ENCODE data around the gene SMIM1. TPM values are rescaled to one million over a fixed set of nuclear protein-coding genes. Genes with fewer than 3 reads are reported as not detected.

SMIM1 gene
- total RNA-seq, 1 experiment from 2014 or later = 5.5 TPM

DNA sequence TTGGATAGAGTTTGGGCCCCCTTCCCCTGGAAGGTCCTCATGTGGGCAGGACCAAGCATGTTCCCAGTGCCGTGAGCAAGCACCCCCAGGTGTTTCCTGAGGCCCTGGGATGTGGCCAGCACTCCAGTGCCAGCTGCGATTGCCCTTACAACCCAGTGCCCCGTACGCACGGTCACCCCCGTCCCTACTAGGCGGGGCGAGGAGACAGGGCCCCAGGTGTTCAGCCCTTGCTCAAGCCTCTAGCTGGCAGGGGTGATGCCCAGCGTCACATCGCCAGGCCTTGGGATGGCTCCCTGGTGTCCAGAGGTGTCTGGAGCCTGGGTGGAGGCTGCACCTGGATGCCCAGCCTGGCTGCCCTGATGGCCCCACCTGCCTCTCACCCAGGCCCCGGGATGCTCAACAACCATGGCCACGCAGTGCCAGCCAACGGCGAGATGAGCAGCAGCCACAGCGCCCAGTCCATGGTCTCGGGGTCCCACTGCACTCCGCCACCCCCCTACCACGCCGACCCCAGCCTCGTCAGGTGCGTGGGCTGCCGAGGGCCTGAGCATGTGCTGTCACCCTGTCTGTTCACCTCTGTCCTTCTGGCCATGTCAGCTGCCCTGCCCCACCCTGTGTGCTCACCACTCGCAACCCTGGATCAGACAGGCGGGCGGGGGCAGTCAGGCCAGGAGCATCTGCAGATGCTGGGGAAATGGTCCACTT lies 41.9 kb upstream of the SMIM1 start:
- Histone ChIP-seq H4K20me1 (ENCODE audit: insufficient read depth) (no peaks in the 10 kb centered on the region), H3K4me3 (replicated peaks in 1 of 2; ENCODE audit: low read depth in 1 of 2, low read length in 2 of 2) (no peak overlapping the region), H3K9me2 (ENCODE audit: insufficient read depth) (no peaks in the 10 kb centered on the region), H3K4me1 (ENCODE audit: control insufficient read depth in 1 of 2, insufficient read depth in 2 of 2, low read length in 2 of 2) (no peaks in the 10 kb centered on the region), H3K4me2 (ENCODE audit: low read length) (no peak overlapping the region), H3K9me3 (ENCODE audit: control insufficient read depth in 1 of 2, insufficient read depth in 1 of 2, low read depth in 1 of 2, low read length in 2 of 2) (no peaks in the 10 kb centered on the region), H3K27me3 (ENCODE audit: insufficient read depth, low read length) (no peaks in the 10 kb centered on the region), H3K27ac (ENCODE audit: low read depth, low read length) (no peak overlapping the region), H3K9ac (ENCODE audit: low read length) (no peak overlapping the region), H3K79me2 (ENCODE audit: insufficient read depth, low read length) (no peaks in the 10 kb centered on the region), H3K36me3 (ENCODE audit: control insufficient read depth in 1 of 2, insufficient read depth in 2 of 2, low read length in 2 of 2) (no peaks in the 10 kb centered on the region), H2AFZ (ENCODE audit: low read depth, low read length, poor library complexity, severe bottlenecking) (no peak overlapping the region)
- no peak for DNase-seq (ENCODE audit: low read depth, low spot score)
- ATAC-seq = no peak
- BruUV-seq (replicated peaks) = no TSS peak
- TF ChIP-seq CBX3 (IDR thresholded peaks at IDR 0.05; ENCODE audit: low read depth) (no peak), TCF7L2 (IDR thresholded peaks at IDR 0.05; ENCODE audit: borderline replicate concordance, extremely low read depth, insufficient read depth, insufficient read length) (no peak), SP1 (IDR thresholded peaks at IDR 0.05; ENCODE audit: low read depth) (no peak), CEBPB (IDR thresholded peaks at IDR 0.05; ENCODE audit: low read depth) (no peak), JUND (IDR thresholded peaks at IDR 0.05) (no peak), ZNF274 (IDR thresholded peaks at IDR 0.05; ENCODE audit: low read depth, low read length) (no peak), SRF (IDR thresholded peaks at IDR 0.05; ENCODE audit: low read depth) (no peak), POLR2A (IDR thresholded peaks at IDR 0.05; ENCODE audit: borderline replicate concordance, extremely low read depth, insufficient read depth, insufficient read length) (no peak), RAD21 (IDR thresholded peaks at IDR 0.05; ENCODE audit: low read depth) (no peak), POLR2AphosphoS5 (IDR thresholded peaks at IDR 0.05; ENCODE audit: low read depth, low read length) (no peak), EZH2phosphoT487 (IDR thresholded peaks at IDR 0.05; ENCODE audit: borderline replicate concordance) (no peak), SIN3A (IDR thresholded peaks at IDR 0.05; ENCODE audit: low read depth) (no peak), YY1 (IDR thresholded peaks at IDR 0.05; ENCODE audit: extremely low read depth, insufficient replicate concordance, low read depth, low read length) (no peak), ZFX (IDR thresholded peaks at IDR 0.05) (no peak), EGR1 (IDR thresholded peaks at IDR 0.05; ENCODE audit: low read depth) (no peak), FOSL1 (IDR thresholded peaks at IDR 0.05; ENCODE audit: low read depth) (no peak)
- TF ChIP-seq, protein P1, sequence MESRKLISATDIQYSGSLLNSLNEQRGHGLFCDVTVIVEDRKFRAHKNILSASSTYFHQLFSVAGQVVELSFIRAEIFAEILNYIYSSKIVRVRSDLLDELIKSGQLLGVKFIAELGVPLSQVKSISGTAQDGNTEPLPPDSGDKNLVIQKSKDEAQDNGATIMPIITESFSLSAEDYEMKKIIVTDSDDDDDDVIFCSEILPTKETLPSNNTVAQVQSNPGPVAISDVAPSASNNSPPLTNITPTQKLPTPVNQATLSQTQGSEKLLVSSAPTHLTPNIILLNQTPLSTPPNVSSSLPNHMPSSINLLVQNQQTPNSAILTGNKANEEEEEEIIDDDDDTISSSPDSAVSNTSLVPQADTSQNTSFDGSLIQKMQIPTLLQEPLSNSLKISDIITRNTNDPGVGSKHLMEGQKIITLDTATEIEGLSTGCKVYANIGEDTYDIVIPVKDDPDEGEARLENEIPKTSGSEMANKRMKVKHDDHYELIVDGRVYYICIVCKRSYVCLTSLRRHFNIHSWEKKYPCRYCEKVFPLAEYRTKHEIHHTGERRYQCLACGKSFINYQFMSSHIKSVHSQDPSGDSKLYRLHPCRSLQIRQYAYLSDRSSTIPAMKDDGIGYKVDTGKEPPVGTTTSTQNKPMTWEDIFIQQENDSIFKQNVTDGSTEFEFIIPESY (IDR thresholded peaks at IDR 0.05; ENCODE audit: extremely low read depth, insufficient replicate concordance, low read length) = no peak
- TF ChIP-seq, protein P2, sequence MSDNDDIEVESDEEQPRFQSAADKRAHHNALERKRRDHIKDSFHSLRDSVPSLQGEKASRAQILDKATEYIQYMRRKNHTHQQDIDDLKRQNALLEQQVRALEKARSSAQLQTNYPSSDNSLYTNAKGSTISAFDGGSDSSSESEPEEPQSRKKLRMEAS (IDR thresholded peaks at IDR 0.05) = no peak
- TF ChIP-seq, protein P3, sequence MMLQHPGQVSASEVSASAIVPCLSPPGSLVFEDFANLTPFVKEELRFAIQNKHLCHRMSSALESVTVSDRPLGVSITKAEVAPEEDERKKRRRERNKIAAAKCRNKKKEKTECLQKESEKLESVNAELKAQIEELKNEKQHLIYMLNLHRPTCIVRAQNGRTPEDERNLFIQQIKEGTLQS (IDR thresholded peaks at IDR 0.05) = no peak
- TF ChIP-seq, protein P4, sequence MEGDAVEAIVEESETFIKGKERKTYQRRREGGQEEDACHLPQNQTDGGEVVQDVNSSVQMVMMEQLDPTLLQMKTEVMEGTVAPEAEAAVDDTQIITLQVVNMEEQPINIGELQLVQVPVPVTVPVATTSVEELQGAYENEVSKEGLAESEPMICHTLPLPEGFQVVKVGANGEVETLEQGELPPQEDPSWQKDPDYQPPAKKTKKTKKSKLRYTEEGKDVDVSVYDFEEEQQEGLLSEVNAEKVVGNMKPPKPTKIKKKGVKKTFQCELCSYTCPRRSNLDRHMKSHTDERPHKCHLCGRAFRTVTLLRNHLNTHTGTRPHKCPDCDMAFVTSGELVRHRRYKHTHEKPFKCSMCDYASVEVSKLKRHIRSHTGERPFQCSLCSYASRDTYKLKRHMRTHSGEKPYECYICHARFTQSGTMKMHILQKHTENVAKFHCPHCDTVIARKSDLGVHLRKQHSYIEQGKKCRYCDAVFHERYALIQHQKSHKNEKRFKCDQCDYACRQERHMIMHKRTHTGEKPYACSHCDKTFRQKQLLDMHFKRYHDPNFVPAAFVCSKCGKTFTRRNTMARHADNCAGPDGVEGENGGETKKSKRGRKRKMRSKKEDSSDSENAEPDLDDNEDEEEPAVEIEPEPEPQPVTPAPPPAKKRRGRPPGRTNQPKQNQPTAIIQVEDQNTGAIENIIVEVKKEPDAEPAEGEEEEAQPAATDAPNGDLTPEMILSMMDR (IDR thresholded peaks at IDR 0.05 in 2 of 3, conservative IDR thresholded peaks at IDR 0.05 in 1 of 3; ENCODE audit: borderline replicate concordance in 1 of 3, insufficient read depth in 1 of 3, low read depth in 2 of 3, low read length in 2 of 3) = no peak
- intact Hi-C loops (cut with micrococcal nuclease) = no loop called here
- RAD21 ChIA-PET (ENCODE audit: low non-redundant PET in 1 of 2, low total read pairs in 2 of 2, uncharacterized antibody in 2 of 2, unreplicated experiment in 2 of 2) = no interaction called here
- CTCF ChIA-PET = no interaction called here
- POLR2A ChIA-PET = no interaction called here
